Gastrocnemius medialis (tissue), 4 donors: ENCODE data around the gene ALB. TPM values are rescaled to one million over a fixed set of nuclear protein-coding genes. Genes with fewer than 3 reads are reported as not detected.

Experiments
- ATAC-seq, 2 donors: fragments of 150-250 bp; one replicate each; pipeline ENCODE4 v1.9.1; 2016
- DNase-seq, 2 donors: peaks; one replicate each; pipeline ENCODE4 v3.0.0-alpha.2; 2019
- H3K27ac ChIP-seq, 4 donors: fragments of 200-600 bp; sonication (generic); 1 replicate in 1 of 4; 2 replicates in 3 of 4; pipeline ENCODE4 v1.5.1; 2016 to 2018; ENCODE audit warnings: mild to moderate bottlenecking in 2 of 4, moderate library complexity in 1 of 4
- H3K27me3 ChIP-seq, 3 donors: fragments of 200-600 bp; sonication (generic) in 2 of 3; 1 replicate in 1 of 3; 2 replicates in 2 of 3; pipeline versions ENCODE4 v1.5.1 to v1.6.0; 2016 to 2019; ENCODE audit warnings: mild to moderate bottlenecking in 1 of 3, moderate library complexity in 1 of 3
- H3K36me3 ChIP-seq, 2 donors: fragments of 200-600 bp; sonication (generic) in 1 of 2; one replicate each; pipeline ENCODE4 v1.5.1; 2017 to 2018
- H3K4me1 ChIP-seq, 2 donors: fragments of 200-600 bp; sonication (generic) in 1 of 2; one replicate each; pipeline ENCODE4 v1.5.1; 2016 to 2017; ENCODE audit warnings: mild to moderate bottlenecking in 2 of 2
- H3K4me3 ChIP-seq, 4 donors: fragments of 200-600 bp; sonication (generic) in 3 of 4; 1 replicate in 1 of 4; 2 replicates in 3 of 4; pipeline ENCODE4 v1.5.1; 2016 to 2019; ENCODE audit warnings: mild to moderate bottlenecking in 2 of 4
- H3K9me3 ChIP-seq, 3 donors: fragments of 200-600 bp; sonication (generic) in 2 of 3; 1 replicate in 1 of 3; 2 replicates in 2 of 3; pipeline ENCODE4 v1.5.1; 2016 to 2019
- CTCF ChIP-seq, 5 experiments: fragments of 450-650 bp in 3 of 5; fragments of 200-600 bp in 2 of 5; sonication (generic) in 2 of 5; IDR thresholded peaks in 4 of 5; conservative IDR thresholded peaks in 1 of 5; 1 replicate in 4 of 5; 2 replicates in 1 of 5; pipeline ENCODE4 v1.5.1; 2016 to 2019; ENCODE audit warnings: antibody characterized with exemption in 5 of 5, mild to moderate bottlenecking in 3 of 5, moderate library complexity in 3 of 5
- POLR2A ChIP-seq, 2 donors: fragments of 450-650 bp; IDR thresholded peaks; one replicate each; pipeline ENCODE4 v1.6.1; 2017; ENCODE audit warnings: antibody characterized with exemption in 2 of 2, mild to moderate bottlenecking in 2 of 2, moderate library complexity in 2 of 2
- in situ Hi-C, 4 donors: fragments of 200-750 bp; cut with MboI; loops; one replicate each; pipeline versions ENCODE4 v1.15.0 to v1.8.0; 2017; ENCODE audit warnings: low sequenced_read_pairs in 4 of 4
- intact Hi-C: fragments of 100-400 bp; cut with DNase I; formaldehyde crosslinking; loops from one replicate; pipeline ENCODE4 v1.15.1; 2023; ENCODE audit warnings: low total_unique reads
- total RNA-seq, 4 donors: library from RNA; depleted of rRNA; stranded (reverse); fragments of >200 nt; gene quantifications; one replicate each; pipeline versions ENCODE4 v1.1.0 to v1.2.3, GENCODE V29; 2016

Gene ALB
- total RNA-seq, 4 donors from 2014 or later, result 67.3 to 166 TPM; not detected in 2

DNA sequence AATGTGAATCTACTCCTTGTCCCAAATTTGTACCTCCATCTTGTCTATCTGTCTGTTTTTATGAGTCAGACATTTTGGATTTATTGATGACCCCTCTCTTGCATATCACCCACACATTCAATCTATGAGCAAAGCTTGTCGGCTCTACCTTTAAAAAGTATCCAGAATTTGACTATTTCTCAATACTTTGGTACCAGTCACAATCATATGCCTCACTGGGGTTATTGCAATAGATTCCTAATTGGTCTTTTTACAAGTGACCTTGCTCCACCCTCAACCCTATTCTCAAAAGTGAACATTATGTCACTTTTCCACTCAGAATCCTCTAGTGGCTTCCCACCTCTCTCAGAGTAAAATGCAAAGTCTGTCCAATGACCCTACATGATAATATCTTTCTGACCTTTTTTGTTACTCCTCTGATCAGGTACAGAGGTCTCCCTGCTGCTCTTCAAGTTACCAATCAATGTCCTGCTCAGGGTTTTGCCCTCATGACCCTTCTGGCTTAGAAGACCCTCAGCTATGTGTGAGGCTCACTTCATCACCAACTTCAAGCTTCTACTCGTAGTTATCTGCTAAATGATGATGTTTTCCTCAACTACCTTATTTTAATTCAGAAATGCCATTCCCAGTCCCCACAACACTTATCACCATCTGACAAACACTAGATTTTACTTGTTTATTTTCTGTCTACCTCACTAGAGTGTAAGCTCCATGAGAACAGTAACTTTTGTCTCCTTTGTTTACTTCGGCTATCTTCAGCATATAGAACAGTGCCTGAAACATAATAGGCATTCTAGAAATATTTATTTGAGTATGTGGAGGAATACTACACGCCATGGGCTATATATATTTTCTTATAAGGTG is 54.3 kb downstream of the ALB start:
- intact Hi-C loops (no loop called here), in situ Hi-C loops (no loop called here)

GRCh38 chr4:73459048-73459421 is 54.9 kb downstream of the ALB start:
- TF ChIP-seq CTCF (IDR thresholded peaks at IDR 0.05 in 4 of 5, conservative IDR thresholded peaks at IDR 0.05 in 1 of 5) (no peak), POLR2A (IDR thresholded peaks at IDR 0.05) (no peak)
- H3K9me3 ChIP-seq, result no peaks in the 10 kb centered on the region
- no peaks in the 10 kb centered on the region for H3K27me3 ChIP-seq
- in situ Hi-C loops, result no loop called here
- intact Hi-C loops, result no loop called here
- ATAC-seq (no peak), DNase-seq (no peak)
- no peak overlapping the region for H3K27ac ChIP-seq
- H3K36me3 ChIP-seq, result no peaks in the 10 kb centered on the region
- no peak overlapping the region for H3K4me3 ChIP-seq
- H3K4me1 ChIP-seq, result no peaks in the 10 kb centered on the region

More for the DNA sequence above, 54.3 kb downstream of the ALB start:
- H3K4me3 ChIP-seq, result no peak overlapping the region
- DNase-seq, result no peak
- no peak for ATAC-seq
- TF ChIP-seq CTCF (IDR thresholded peaks at IDR 0.05 in 4 of 5, conservative IDR thresholded peaks at IDR 0.05 in 1 of 5) (no peak), POLR2A (IDR thresholded peaks at IDR 0.05) (no peak)
- no peaks in the 10 kb centered on the region for H3K27me3 ChIP-seq
- no peaks in the 10 kb centered on the region for H3K4me1 ChIP-seq
- H3K36me3 ChIP-seq, result no peaks in the 10 kb centered on the region
- no peak overlapping the region for H3K27ac ChIP-seq
- no peaks in the 10 kb centered on the region for H3K9me3 ChIP-seq

- no peak overlapping the region for H3K4me3 ChIP-seq
- no peaks in the 10 kb centered on the region for H3K27me3 ChIP-seq
- ATAC-seq, result no peak
- no peaks in the 10 kb centered on the region for H3K4me1 ChIP-seq
- no peak for DNase-seq
- no peak overlapping the region for H3K27ac ChIP-seq
- no peak for TF ChIP-seq POLR2A (IDR thresholded peaks at IDR 0.05)
- TF ChIP-seq CTCF (IDR thresholded peaks at IDR 0.05 in 4 of 5, conservative IDR thresholded peaks at IDR 0.05 in 1 of 5), result no peak
- intact Hi-C loops, result no loop called here
- H3K36me3 ChIP-seq, result no peaks in the 10 kb centered on the region
- no peaks in the 10 kb centered on the region for H3K9me3 ChIP-seq
- in situ Hi-C loops, result no loop called here
Measured at GRCh38 chr4:73460913-73461522, 56.9 kb downstream of the ALB start.

DNA sequence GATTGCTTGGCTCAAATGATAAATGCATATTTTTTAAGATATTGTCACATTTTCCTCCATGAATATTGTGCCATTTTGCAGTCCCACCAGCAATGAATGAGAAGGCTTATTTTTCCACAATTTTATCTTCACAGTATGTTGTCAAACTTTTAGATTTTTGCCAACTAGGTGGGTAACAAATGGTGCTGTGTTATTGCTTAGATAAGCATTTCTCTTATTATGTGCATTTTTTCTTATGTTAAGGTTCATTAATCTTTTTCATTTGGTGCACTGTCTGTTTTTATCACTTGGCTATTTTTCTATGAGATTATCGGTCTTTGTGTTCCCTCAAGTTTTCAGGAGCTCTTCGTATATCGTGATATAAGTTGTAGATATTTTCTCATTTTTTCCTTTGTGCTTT is 64.1 kb downstream of the ALB start:
- Histone ChIP-seq H3K9me3 (no peaks in the 10 kb centered on the region), H3K4me1 (no peaks in the 10 kb centered on the region), H3K27ac (no peak overlapping the region), H3K4me3 (no peak overlapping the region), H3K27me3 (no peaks in the 10 kb centered on the region), H3K36me3 (no peaks in the 10 kb centered on the region)
- in situ Hi-C loops (no loop called here), intact Hi-C loops (no loop called here)
- ATAC-seq, result no peak
- TF ChIP-seq CTCF (IDR thresholded peaks at IDR 0.05 in 4 of 5, conservative IDR thresholded peaks at IDR 0.05 in 1 of 5) (no peak), POLR2A (IDR thresholded peaks at IDR 0.05) (no peak)
- no peak for DNase-seq
